GM18498 (cell line): ENCODE results near the gene MEIOC.
"Not testable (repeated sequence)": the region's sequence is repeated elsewhere in the genome, so short reads cannot be mapped to it uniquely, and the experiment has no call there.

Source experiments
- ATAC-seq: cut with Tn5 transposase; IDR thresholded peaks from one replicate; pipeline ENCODE4 v1.9.1; 2021; ENCODE audit warnings: mild to moderate bottlenecking, moderate library complexity; ENCODE audit not compliant: unreplicated experiment

The MEIOC gene

GRCh38 chr17:44655983-44656710, at the start of gene MEIOC:
Gene MEIOC (plus strand): TSS chr17:44656468. CDS start chr17:44656614, 146 bp downstream.
- ATAC-seq = no peak

DNA sequence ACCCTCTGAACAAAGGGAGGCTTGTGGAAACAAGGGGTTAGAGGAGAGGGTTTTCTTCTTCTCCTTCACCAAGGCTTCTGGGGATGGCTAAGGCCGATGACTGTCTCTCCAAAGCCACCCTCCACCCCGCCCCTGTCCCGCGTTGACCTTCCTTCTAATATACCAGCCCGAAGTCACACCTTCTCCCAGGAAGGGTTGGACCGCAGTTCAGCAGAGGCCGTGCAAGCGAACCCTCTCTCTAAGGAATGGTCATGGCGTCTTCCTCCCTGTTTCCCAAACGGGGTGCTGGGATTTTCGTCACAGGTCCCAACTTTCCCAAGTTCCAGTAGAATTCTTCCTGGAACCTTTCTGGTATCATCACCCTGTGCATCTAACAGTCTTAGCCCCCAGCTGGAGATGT, 49.6 kb upstream of the MEIOC start:
- no peak for ATAC-seq

- ATAC-seq = no peak
These were observed 48.2 kb upstream of the MEIOC start for GRCh38 chr17:44607836-44608690.

- no peak for ATAC-seq
These were observed 47.4 kb upstream of the MEIOC start for GRCh38 chr17:44608727-44609435.

GRCh38 chr17:44610331-44610730, 45.9 kb upstream of the MEIOC start:
- no peak for ATAC-seq

DNA sequence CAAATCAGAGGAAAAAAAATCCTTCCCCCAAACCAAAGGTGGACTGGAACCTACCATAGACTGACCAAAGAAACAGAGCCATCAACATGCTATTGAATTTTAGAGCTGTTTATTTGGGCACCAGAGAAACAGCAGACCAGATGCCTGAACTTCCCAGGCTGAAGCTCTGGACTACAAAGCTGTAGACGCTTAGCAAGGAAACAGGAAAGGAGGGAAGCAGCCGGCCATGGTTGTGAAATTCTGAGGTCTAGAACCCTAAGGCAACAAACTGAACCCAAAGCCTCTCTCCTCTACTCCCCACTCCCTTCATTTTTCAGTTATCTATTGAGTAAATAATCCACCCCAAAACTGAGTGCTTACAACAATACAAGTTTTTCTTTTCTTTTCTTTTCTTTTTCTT, 45.4 kb upstream of the MEIOC start:
- no peak for ATAC-seq

- no peak for ATAC-seq
These were observed 41.4 kb upstream of the MEIOC start for GRCh38 chr17:44614862-44615261.

- not testable (repeated sequence) for ATAC-seq
These were observed 37.6 kb upstream of the MEIOC start for GRCh38 chr17:44618652-44619051.

DNA sequence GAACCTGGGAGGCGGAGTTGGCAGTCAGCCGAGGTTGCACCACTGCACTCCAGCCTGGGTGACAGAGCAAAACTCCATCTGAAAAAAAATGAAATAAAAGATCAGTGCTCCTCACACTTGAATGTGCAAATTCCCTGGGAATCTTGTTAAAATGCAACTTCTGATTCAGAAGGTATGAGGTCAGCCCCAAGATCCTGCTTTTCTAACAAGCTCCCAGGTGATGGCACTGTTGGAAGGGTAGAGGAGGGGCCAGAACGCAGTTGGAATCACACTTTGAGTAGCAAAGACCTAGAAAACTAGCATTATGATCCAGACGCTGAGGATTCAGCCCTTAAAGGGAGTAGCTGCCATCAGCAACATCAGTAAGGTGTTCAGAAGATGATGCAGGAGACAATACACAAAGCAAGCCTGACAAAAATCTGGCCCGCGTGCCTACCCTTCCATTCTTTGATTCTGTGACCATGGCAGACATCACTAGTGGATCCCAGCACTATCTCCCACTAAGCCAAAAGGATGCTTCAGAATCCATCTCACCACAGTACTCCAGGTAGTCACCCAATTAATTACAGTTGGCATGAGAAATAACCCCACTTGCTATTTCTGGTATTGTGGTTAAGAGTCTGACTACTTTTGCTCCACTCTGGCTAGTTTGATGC, 33.1 kb upstream of the MEIOC start:
- ATAC-seq = no peak

DNA sequence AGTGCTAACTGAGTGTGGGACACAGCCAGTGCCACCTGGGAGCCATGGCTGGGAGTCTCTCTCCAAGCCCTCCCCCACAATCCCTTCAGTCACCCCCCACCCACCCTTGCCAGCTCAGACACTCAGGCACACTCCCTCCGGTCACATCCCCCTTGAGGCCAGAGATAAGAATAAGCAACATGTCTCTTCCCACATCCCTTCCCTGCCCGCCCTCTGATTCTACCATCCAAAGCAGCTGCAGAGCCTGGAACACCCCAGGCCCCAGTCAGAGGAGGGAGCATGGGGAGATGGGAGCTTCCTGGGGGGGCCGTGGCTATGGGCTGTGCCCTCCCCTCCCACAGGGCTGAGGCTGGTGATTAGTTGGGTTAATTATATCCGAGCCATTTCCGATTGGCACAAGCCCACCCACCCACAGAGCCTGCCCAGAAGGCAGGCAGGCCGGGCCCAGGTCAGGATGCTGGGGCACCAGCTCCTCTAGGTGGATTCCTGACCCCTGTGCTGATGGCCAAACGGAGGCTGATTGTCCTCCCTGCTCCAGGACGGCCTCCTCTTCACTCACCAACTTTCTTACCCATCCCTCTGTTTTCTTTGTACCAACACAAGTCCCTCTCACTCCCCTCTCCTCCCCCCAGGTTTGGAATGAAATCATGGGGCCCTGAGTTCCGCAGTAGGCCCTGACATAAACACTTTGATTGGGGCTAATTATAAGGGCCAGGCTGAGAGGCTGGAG, 28.6 kb upstream of the MEIOC start:
- no peak for ATAC-seq

DNA sequence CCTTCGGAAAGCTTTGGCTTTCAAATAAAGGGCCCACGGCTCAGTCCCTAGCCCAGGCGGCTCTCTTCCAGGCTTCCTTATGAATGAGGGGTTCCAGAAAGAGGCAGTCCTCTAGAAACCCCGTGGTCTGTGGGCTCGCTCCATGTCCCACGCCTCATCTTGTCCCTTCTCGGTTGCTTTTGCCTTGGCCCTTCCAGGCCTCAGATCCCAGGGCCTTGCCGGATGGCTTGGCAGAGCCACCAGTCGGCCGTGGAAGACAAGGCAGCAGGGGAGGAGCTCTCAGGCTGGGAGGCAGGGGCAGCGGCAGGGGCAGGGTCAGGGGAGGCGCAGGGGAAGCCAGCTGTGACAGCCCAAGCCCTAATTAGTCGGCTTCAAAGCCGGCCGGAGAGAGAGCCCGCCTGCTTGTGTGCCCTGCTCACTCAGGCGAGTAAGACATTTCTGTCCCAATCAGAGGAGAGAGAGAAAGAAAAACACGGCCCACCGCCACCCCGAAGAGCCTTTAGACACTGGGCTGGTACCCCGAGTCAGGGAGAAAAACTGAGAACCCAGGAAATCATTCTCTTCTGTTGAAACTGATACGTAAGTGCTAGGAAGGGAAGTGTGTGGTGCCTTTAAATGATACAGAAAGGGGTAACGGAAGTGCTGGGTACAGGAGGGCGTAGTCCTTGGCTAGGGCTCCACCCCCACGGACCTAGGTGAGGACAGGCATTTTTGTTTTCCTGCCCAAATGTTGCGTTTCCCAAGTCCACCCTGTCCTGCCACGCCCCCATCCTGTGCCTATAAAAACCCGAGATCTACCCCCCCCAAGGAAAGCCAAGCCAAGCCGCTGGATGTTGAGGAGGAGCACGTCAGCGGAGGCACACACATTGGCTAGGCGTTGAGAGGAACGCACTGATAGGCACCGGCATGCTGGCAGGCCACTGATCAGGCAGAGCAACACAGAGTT, 27.8 kb upstream of the MEIOC start:
- no peak for ATAC-seq

DNA sequence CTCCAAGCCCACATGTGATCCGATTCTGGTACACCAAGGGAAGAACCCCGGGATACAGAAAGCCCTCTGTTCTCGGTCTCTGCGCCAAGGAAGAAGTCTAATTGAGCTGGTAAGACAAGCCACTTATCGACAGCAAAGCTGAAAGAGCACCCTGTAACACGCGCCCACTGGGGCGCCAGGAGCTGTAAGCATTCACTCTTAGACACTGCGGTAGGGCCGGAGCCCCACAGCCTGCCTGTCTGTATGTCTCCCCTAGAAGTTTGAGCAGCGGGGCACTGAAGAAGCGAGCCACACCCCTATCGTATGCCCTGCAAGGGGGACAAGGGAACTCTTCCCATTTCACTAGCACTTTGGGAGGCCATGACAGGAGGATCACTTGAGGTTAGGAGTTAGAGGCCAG, 27.0 kb upstream of the MEIOC start:
- no peak for ATAC-seq

DNA sequence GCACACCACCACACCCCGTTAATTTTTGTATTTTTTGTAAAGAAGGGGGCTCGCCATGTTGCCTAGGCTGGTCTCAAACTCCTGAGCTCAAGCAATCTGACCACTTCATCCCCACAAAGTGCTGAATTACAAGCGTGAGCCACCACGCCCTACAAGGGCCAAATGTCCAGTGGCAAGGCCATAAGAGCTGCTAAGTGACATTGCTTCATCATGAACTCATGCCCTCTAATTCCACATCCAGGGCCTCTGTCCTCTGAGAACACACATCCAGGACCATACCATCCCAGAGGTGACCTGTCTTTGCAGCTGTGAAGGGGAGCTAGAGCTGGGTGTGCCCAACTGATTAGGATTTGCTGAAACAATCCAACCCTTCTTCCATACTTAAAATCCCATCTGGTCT, 25.6 kb upstream of the MEIOC start:
- ATAC-seq = no peak

GRCh38 chr17:44633998-44634397, 22.3 kb upstream of the MEIOC start:
- no peak for ATAC-seq

DNA sequence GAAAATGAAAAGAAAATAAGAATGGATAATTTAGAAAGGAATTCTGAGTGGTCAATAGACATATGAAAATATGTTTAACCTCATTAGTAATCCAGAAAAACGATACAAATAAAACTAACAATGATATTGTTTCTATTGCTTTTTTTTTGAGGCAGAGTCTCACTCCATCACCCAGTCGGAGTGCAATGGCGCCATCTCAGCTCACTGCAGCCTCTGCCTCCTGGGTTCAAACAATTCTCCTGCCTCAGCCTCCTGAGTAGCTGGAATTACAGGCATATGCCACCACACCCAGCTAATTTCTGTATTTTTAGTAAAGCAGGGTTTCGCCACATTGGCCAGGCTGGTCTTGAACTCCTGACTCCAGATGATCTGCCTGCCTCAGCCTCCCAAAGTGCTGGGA, 21.9 kb upstream of the MEIOC start:
- ATAC-seq = not testable (repeated sequence)

GRCh38 chr17:44636562-44636961, 19.7 kb upstream of the MEIOC start:
- ATAC-seq = no peak

- ATAC-seq = no peak
These were observed 19.2 kb upstream of the MEIOC start for GRCh38 chr17:44637066-44637465.

- ATAC-seq = no peak
These were observed 13.4 kb upstream of the MEIOC start for GRCh38 chr17:44642834-44643233.

- no peak for ATAC-seq
These were observed 10.9 kb upstream of the MEIOC start for GRCh38 chr17:44645341-44645740.
